Esophagus squamous epithelium (tissue), 5 donors: ENCODE results near the gene DHX30. TPM values are rescaled to one million over a fixed set of nuclear protein-coding genes. Genes with fewer than 3 reads are reported as not detected.
"Not testable (repeated sequence)": the region's sequence is repeated elsewhere in the genome, so short reads cannot be mapped to it uniquely, and the experiment has no call there.

Experiments used
- DNase-seq: peaks from one replicate; lab custom pipeline; 2025; lab: John Stamatoyannopoulos, UW
- H3K27ac ChIP-seq, 4 donors: fragments of 200-600 bp; sonication (generic); one replicate each; pipeline ENCODE4 v1.5.1; 2016 to 2019; ENCODE audit warnings: mild to moderate bottlenecking in 1 of 4
- H3K27me3 ChIP-seq, 4 donors: fragments of 200-600 bp; sonication (generic); 1 replicate in 3 of 4; 2 replicates in 1 of 4; pipeline versions ENCODE4 v1.5.1 to v1.6.0; 2017 to 2021; ENCODE audit warnings: antibody characterized with exemption in 1 of 4
- H3K36me3 ChIP-seq, 3 donors: fragments of 200-600 bp; sonication (generic); one replicate each; pipeline ENCODE4 v1.5.1; 2016 to 2019
- H3K4me1 ChIP-seq, 3 donors: fragments of 200-600 bp; sonication (generic); one replicate each; pipeline ENCODE4 v1.5.1; 2017 to 2019
- H3K4me3 ChIP-seq, 4 donors: fragments of 200-600 bp; sonication (generic); 1 replicate in 3 of 4; 2 replicates in 1 of 4; pipeline ENCODE4 v1.5.1; 2016 to 2019; ENCODE audit warnings: mild to moderate bottlenecking in 2 of 4, moderate library complexity in 1 of 4
- H3K9me3 ChIP-seq, 3 donors: fragments of 200-600 bp; sonication (generic); one replicate each; pipeline ENCODE4 v1.5.1; 2016 to 2019
- CTCF ChIP-seq, 6 experiments: fragments of 450-650 bp in 4 of 6; fragments of 200-600 bp in 2 of 6; sonication (generic) in 2 of 6; IDR thresholded peaks; one replicate each; pipeline ENCODE4 v1.5.1; 2016 to 2019; ENCODE audit warnings: antibody characterized with exemption in 6 of 6, mild to moderate bottlenecking in 4 of 6, moderate library complexity in 4 of 6
- POLR2A ChIP-seq, 4 donors: fragments of 450-650 bp; IDR thresholded peaks; one replicate each; pipeline ENCODE4 v1.6.1; 2017; ENCODE audit warnings: antibody characterized with exemption in 4 of 4, mild to moderate bottlenecking in 4 of 4, moderate library complexity in 3 of 4
- WGBS, 2 donors: methylation state at CpG; one replicate each; pipeline ENCODE4 v1.1.5; 2018; 5-methylcytosine and 5-hydroxymethylcytosine counted together
- intact Hi-C: fragments of 100-400 bp; cut with DNase I; formaldehyde crosslinking; loops from one replicate; pipeline ENCODE4 v1.15.0; 2022
- total RNA-seq, 4 donors: library from RNA; depleted of rRNA; stranded (reverse); fragments of >200 nt; gene quantifications; one replicate each; pipeline ENCODE4 v1.1.0, GENCODE V29; 2016
- donor health status: DM: yes; HTN: yes; CAD: no.

DHX30 gene
- total RNA-seq, 4 donors from 2014 or later, result 32.8 to 63.5 (median 44.8) TPM

- H3K9me3 ChIP-seq, result no peaks in the 10 kb centered on the region
- H3K27me3 ChIP-seq, result no peaks in the 10 kb centered on the region
- H3K4me3 ChIP-seq, result peak overlapping the region; percentile 81 to 89 (median 86)
- peak overlapping the region; percentile 72 to 90 (median 84) for H3K27ac ChIP-seq
- intact Hi-C loops, result no loop called here
- WGBS, 2 donors, result 16 to 60% methylated on average over 1 to 6 of the region's 7 CpGs
- H3K4me1 ChIP-seq, result peaks cover 8 to 30% (median 19%) of the 10 kb centered on the region in 3 donors
- peaks cover 18 to 57% (median 26%) of the 10 kb centered on the region in 3 donors for H3K36me3 ChIP-seq
- TF ChIP-seq CTCF (IDR thresholded peaks at IDR 0.05) (no peak), POLR2A (IDR thresholded peaks at IDR 0.05) (no peak)
- DNase-seq, result no peak
Observed at GRCh38 chr3:47825590-47825989, 22.7 kb downstream of the DHX30 start.

DNA sequence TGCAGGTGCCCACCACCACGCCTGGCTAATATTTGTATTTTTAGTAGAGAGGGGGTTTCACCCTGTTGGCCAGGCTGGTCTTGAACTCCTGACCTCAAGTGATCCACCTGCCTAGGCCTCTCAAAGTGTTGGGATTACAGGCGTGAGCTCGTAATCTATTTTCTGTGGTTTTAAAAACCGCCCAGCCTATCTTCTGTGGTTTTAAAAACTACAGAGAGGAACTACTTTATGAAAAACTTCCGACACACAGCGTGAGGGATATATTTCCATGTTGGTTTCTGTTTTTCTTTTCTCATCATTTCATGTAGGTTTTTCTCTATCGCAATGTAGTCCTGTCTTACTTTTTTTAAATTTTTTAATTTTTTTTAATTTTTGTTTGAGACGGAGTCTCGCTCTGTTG is 26.5 kb downstream of the DHX30 start:
- H3K4me3 ChIP-seq, H3K27me3 ChIP-seq, H3K9me3 ChIP-seq, H3K27ac ChIP-seq, DNase-seq, intact Hi-C loops: not testable (repeated sequence)
- WGBS, 2 donors, result 72 to 78% methylated on average over 8 to 9 of the region's 9 CpGs
- Histone ChIP-seq H3K4me1 (peaks cover 8 to 23% (median 17%) of the 10 kb centered on the region in 3 donors), H3K36me3 (peaks cover 20 to 75% (median 58%) of the 10 kb centered on the region in 3 donors)

GRCh38 chr3:47836986-47837385 is 34.0 kb downstream of the DHX30 start:
- no peak for TF ChIP-seq CTCF (IDR thresholded peaks at IDR 0.05)
- DNase-seq, result no peak
- H3K4me3 ChIP-seq, result no peak overlapping the region
- H3K27me3 ChIP-seq, result no peaks in the 10 kb centered on the region
- WGBS, 2 donors, result 84% methylated on average over 5 of the region's 7 CpGs
- peaks cover 0 to 6% (median 0%) of the 10 kb centered on the region in 3 donors for H3K4me1 ChIP-seq
- H3K27ac ChIP-seq, result no peak overlapping the region
- intact Hi-C loops, result no loop called here
- no peaks in the 10 kb centered on the region for H3K9me3 ChIP-seq
- peaks cover 7 to 100% (median 65%) of the 10 kb centered on the region in 3 donors for H3K36me3 ChIP-seq

DNA sequence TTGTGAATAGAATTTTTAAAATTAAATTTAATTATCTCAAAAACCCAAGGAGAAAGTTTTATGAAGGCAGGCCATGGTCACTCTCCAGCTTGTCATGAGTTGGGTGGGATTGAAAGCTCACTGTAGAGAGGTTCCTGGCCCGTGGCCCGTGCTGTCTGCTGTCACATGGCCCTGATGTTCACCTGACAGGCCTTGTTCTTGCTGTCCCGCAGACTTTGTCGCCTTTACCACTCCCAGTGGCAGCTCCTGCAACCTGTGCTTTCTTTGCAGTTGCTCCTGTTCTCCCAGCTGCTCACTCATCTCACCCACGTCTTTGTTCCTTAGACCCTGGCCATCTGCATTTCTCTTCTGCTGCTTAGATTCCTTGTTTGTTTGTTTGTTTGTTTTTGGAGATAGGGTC is 35.6 kb downstream of the DHX30 start:
- H3K9me3 ChIP-seq, result no peaks in the 10 kb centered on the region
- no peaks in the 10 kb centered on the region for H3K27me3 ChIP-seq
- peaks cover 0 to 6% (median 0%) of the 10 kb centered on the region in 3 donors for H3K4me1 ChIP-seq
- TF ChIP-seq POLR2A (IDR thresholded peaks at IDR 0.05) (no peak), CTCF (IDR thresholded peaks at IDR 0.05) (no peak)
- H3K36me3 ChIP-seq, result peaks cover 12 to 100% (median 64%) of the 10 kb centered on the region in 3 donors
- H3K4me3 ChIP-seq, result no peak overlapping the region
- H3K27ac ChIP-seq, result no peak overlapping the region
- no peak for DNase-seq
- WGBS, 2 donors, result 89 to 93% methylated on average over 5 of the region's 5 CpGs
- intact Hi-C loops, result no loop called here

- Histone ChIP-seq H3K27me3 (no peaks in the 10 kb centered on the region), H3K36me3 (peaks cover 12 to 100% (median 62%) of the 10 kb centered on the region in 3 donors), H3K9me3 (no peaks in the 10 kb centered on the region), H3K27ac (no peak overlapping the region), H3K4me1 (peaks cover 0 to 6% (median 0%) of the 10 kb centered on the region in 3 donors), H3K4me3 (no peak overlapping the region)
- intact Hi-C loops, result loop anchor here (5.0 kb wide), 1 partner anchor 145 kb away; no protein-coding TSS in a partner anchor
- WGBS, 2 donors, result 82 to 87% methylated on average over 7 of the region's 7 CpGs
- no peak for TF ChIP-seq CTCF (IDR thresholded peaks at IDR 0.05)
- no peak for DNase-seq
Observed at GRCh38 chr3:47841786-47842349, 38.9 kb downstream of the DHX30 start.
